SU-DHL-6 (cell line): ENCODE results near the gene CTNNAL1.

Experiments used
- CTCF ChIP-seq: fragments of 200-600 bp; sonication (generic); IDR thresholded peaks from one replicate; pipeline ENCODE4 v1.5.1; 2017; ENCODE audit warnings: antibody characterized with exemption, mild to moderate bottlenecking, low read length, moderate library complexity; ENCODE audit not compliant: insufficient read depth, poor library complexity, severe bottlenecking
- EZH2phosphoT487 ChIP-seq: fragments of 200-600 bp; sonication (generic), shearing (Covaris generic); conservative IDR thresholded peaks from 2 replicates; pipeline ENCODE4 v1.6.1; 2018; ENCODE audit warnings: mild to moderate bottlenecking, antibody characterized with exemption, low read length, moderate library complexity, mixed read lengths

- no peak for TF ChIP-seq CTCF
- TF ChIP-seq EZH2phosphoT487 = no peak
These were observed 53.0 kb downstream of the CTNNAL1 start for GRCh38 chr9:108960331-108960730.
